GF-D8 (cell line): Measurements from ENCODE around the gene LDB2.

ENCODE experiments used
- DNase-seq: peaks from one replicate; lab custom pipeline; 2025; lab: John Stamatoyannopoulos, UW

The LDB2 gene

DNA sequence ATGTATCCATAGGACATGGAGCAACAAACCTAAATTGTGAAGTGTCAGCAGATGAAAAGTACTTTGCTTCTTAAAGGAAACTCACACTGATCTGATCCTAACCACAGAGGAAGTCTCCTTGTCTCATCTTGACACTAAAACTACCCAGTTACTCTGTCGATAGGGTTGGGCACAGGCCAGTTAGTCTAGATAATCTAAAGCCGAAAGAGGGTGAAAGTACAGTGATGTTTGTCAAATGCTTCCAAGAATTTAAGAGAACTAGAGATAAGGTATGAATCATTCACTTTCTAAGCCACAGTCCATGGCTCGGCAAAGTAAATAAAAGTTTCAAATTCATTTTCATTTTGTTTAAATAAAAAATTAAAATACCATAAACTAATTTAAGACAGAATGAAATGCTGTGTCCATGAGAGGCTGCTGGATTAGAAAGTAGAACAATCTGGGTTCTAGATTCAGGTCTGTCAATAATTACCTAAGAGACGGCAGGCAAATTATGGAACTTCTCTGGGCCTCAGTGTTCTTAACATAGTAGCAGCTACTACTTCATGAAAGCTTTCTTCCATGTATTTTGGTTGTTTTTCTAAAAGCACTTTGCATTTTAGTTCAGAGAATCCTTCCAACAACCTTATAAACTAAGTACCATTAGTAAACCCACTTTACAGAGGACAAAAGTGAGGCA, 176.7 kb downstream of the LDB2 start:
- no peak for DNase-seq

DNA sequence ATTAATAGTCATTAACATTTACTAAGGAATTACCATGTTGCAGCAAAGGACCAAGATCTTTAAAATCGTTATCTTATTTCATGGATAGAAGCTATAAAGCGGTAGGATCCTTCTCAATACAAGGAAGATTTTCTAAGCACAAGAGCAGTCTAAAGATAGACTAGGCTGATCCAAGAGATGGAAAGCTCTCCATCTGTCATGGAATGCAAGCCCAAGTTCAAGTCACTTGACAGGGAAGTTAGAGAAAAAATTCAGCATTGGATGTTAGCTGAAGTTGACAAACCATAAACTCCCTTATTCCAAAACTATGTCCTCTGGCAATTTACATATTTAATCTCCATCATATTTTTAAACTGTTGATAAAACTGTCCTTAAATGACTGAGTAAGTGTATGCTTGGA, 177.7 kb downstream of the LDB2 start:
- DNase-seq = no peak

DNA sequence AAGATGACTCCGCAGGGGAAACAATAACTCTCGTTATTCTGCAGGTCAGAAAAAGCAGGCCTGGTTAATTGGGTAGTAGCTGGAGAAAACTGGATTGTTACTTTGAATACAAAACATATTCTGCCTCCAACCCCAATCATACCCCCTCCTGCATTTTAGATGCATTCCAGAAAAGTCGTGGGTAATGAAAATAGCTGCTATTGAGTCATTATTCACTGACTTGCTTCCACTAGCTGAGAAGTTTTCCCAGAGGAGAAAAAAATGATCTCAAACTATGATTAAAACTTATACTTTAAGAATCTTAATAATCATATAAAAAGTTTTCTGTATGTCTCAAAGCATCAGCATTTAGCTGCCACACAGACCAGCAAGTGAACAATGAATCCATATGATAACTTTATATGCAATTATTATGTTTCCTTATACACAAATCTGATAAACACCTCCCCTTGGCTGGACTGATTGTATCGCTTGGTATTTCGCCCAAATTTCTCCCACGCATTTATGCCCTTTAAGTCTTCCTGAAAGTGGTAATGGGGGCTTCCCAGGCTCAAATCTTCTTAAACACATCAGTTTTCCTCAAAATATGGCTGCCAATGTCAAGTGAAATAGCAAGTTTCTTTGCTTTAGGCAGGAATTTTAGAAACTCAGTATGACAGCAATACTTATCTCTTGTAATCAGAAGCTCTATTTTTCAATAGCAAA, 181.0 kb downstream of the LDB2 start:
- no peak for DNase-seq

DNA sequence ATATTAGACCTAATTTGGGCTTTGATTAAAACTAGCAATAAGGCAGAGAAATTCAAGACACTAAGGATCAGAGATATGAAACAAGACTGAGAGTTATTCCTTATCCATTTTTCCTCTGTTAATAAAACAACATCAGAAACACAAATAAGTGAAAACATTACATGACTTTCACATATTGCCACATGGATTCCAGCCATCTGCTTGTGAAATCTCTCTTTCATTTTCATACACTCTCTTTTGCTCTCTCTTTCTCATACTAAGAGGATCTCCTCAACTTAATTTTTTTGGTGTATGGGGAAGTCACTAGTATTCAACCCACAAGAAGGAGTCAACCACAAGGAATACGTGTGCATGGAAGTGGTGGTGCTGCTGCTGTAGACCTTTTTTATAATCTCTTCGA, 183.0 kb downstream of the LDB2 start:
- no peak for DNase-seq

DNA sequence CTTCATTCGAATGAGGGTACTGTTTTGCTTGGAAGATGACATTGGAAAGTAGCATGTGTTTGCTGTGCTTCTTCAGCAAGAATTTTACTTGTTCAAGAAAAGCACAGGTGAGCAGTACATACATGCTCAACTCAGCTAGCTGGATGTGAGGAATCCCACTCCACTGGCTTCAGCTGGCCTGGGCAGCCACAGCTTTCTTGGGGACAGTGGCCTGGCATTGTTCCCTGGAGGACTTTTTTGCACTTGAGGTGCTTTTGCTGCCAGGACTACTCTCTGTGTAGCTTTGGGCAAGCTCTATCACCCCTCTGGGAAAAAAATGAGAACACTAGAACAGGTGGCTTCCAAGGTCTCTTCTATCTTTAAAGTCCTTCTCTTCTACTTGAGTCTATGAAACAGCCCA, 184.3 kb downstream of the LDB2 start:
- DNase-seq = no peak

DNA sequence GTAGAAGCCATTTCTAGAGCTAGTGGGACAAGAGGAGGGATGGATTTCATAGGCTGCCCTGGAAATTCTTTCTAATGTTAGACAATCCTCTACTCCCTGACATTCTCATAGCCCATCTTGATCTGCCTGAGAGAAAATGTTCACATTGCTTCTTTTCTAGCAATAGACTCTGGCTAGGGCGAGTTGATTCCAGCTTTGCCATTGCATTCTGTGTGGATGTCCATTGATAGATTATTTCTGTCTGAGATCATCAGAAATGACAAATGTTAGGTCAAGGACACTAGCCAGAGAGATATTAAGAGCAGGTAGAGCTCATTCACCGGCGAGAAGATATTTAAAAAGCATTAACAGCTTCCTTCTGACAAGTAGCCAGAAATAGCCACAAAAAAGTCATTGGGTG, 184.7 kb downstream of the LDB2 start:
- DNase-seq = no peak

DNA sequence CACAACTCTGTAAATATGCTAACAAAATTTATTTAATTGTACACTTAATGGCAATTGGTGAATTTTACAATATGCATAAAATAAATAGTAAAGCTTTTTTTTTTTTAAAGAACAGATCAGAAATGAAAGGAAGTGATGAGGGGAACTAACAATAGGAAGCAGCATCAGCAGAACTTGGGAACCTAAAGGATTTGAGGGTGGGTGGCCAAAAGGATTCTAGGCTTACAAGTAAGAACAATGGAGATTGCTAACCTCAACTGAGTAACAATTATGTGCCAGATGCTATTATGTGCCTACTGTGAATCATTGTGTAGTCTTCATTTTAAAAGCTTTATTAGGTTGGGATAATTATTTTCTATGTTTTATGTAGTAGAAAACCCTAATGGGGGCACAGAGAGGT, 185.2 kb downstream of the LDB2 start:
- DNase-seq = no peak

DNA sequence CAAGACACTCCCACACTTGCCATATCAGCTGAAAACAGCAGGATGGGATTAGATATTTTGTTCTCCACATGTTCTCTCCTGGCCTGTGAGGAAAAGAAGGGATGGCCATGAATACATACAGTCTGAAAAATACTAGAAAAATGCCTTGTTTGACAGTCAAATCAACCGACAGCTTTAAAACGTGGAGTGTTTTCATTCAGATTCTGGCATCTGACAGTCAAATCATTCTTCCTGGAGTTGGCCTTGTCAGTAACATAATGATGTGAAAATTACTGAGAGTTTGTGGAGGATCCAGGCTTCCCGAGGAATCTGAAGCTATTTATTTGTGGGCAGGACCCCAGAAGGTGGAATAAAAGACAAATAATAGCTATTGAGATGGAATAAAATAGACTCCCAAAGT, 188.2 kb downstream of the LDB2 start:
- DNase-seq = no peak

DNA sequence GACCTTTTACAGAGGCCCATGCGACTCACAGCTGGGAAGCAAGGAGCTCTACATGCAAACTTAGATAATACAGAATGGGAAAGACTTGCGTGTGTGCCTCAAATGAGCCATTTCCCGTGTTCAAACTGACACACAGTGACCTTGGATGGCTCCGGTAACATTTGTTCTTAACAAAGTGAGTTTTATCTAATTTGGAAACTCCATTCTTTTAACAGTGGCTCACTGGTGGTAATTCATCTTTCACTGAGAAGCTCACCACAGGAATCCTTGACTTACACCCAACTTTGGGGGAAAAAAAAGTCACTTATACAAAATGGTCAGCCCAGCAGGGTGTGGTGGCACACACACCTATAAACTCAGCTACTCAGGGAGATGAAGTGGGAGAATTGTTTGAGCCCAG, 190.6 kb downstream of the LDB2 start:
- no peak for DNase-seq

DNA sequence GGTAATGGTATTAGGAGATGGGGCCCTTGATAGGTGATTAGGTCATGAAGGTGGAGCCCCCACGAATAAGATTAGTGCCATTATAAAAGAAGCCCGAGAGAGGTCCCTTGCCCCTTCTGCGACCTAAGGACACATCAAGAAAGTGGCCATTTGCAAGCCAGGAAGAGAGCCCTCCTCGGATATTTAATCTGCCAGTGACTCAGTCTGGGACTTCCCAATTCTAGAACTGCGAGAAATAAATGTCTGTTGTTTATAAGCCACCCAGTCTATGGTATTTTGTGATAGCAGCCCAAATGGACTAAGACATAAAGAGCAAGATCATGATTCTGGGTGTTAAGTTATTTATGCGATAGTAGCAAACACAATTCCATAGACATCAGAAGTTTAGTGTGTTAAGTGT, 192.2 kb downstream of the LDB2 start:
- no peak for DNase-seq

DNA sequence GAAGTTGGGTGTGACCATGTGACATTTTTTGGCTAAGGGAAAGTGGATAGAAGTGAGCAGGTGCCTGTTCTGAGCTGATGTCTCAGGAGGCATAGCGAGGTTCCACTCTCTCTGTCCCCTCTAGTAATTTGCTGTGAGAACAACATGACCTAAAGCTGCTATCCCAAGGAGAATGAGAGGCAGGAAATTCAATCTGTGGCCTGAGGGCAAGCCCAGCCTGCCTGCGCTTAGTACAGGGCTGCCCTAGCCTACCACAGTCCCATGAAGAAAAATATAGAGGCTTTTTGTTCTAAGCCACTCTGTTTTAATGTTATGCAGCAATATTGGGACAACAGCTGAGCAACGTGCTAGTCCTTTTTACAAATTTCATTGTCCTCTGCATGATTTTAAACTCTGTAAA, 193.1 kb downstream of the LDB2 start:
- no peak for DNase-seq

DNA sequence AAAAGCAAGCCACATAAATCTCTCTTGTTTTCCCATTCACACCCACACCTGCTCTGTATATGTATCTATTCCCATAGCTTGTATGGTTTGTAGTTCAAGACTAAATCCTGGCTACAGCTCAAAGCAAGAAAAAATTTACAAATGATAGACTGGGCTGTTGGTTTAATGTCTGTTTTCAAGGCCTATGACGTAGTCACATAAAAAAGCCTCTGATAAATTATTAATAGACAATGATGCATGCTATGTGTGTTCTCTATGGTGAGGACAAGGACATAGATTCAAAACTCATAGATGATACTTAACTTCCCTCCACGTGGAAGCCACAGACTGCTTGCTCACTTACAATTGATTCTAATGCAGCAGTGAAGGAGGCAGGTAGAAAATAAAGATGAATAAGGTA, 194.0 kb downstream of the LDB2 start:
- no peak for DNase-seq

DNA sequence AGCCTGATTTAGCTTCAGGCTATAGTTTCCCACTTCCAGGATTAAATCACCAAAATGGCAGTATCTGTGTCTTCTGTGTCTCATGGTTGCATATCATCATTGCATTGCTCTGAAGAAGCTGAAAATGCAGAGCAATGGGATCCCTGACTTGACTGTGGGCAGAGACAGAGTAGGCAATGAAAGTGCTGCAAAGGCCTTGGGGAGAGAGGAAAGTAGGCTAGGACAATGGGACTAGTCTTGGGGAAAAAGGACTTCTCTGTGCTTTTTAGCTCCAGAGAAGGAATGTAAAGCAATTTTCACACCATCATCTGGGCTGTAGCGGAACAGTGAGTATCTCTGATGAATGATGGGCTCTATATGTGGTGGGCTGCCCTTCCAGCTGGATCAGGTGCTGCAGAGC, 202.5 kb downstream of the LDB2 start:
- no peak for DNase-seq

DNA sequence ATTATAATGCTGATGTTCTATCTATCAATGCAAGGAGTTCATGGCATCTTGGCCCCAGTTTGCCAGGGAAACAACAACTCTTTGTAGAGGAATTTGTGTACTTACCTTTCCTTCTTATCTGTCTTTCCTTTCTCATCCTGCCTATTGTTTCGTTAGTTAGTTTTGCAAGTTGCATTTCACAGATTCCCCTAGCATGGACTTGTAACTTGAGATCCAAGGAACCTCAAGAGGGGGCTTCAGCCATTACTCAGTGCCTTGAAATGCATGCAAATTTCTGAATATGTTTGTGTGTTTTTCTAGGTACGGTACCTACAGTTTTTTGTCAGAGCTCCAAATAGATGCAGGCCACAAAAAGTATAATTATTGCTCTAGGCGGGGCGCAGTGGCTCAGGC, 203.6 kb downstream of the LDB2 start:
- no peak for DNase-seq

DNA sequence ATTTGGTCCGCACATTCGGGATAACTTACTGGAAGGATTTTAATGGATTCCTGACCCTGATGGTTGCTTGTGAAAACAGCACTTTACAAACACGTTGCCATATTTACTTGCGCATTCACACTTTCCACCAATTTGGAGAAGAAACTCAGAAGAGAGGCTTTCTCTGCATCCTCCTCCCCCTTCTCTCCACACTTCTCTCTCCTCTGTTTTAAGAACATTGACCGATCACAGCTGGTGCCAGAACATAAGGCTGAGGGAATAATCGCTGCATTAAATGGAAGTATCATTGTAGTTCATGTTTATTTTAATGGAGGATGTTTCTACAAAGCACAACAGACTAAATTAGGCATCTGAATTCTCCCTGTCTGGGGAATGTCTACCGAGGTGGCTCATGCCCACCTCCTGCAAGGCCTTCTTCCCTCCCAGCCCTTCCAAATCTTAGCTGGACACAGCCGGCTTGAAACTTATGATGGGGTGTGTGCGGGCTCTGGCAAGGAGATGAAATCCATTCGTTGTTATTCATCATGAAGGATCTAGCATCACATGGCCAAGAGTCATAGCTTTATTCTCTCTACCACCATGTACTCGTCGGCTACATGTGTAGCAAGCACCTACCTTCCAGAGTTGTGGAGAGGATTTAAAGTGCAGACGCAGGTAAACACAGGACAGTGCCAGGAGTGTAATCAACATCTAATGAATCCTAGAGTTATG, 204.1 kb downstream of the LDB2 start:
- no peak for DNase-seq

DNA sequence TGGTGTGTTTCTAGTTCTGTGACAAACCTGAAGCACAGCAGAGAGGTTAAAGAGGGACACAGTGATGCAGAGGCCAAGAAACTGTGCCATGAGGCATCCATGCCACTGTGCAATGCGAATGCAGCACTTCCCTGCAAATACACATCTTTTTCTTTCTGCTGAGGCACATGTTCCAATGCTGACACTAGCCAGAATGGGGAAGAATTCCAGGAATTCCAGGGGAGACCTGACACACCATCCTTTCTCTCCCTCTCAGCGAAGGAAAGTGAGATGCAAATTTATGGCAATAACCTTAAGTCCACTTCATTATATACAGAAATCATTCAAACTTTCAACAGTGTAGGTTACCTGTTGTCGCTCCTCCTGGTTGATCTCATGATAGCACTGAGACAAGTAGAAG, 204.8 kb downstream of the LDB2 start:
- DNase-seq = no peak

DNA sequence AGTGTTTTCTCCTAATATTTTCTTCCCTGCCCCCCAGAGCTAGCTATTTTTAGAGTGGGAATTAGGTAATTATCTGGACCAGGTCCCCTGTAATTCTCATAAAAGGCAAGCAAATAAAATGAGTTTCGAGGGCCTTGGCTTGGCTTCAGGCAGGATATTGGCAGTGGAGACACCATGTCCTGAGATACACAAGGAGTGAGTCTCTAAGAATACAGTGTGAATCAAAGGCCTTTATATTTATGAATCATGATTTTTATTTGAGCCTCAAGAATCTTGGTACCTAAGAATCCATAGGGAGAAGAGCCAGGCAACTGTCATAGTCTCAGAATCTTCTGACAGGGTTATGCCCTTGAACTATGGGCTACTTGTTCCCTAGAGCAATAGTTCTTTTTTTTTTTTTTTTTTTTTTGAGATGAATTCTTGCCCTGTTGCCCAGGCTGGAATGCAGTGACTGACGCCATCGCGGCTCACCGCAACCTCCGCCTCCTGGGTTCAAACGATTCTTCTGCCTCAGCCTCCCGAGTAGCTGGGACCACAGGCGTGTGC, 205.4 kb downstream of the LDB2 start:
- no peak for DNase-seq

DNA sequence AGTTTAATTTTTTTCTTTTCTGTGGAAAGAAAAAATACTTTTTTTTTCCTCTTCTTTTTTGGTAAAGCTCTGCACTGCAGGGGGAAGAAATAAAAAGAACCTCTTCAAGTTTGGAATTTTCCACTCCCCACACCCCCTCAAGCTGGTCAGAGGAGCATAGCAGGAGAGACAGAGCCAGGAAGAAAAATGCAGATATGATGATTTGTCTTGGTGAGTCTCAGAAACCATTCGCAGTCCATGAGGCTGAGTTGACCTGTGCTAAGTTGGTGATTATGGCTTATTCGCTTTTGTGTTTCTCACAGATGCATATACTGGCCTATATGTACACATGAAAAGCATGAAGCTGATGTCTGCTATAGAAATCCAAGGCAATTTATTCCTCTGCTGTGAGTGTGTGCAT, 205.9 kb downstream of the LDB2 start:
- DNase-seq = no peak

DNA sequence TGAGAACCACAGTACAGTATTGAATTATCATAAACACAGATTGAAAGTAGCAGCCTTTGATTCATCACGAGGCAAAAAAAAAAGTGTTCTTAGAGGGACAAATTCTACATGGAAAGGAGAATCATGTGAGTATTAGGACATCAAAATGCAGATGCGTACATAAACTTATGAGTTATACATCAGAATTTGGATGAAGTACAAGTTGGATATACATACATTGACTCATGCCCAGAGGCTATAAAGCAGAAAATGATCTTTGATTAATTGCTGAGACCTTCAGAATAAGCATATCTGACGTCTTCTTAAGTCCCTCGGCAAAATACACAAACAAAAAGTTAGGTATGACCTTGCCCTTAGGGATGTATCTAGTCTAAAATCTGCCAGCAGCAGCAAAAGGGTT, 206.4 kb downstream of the LDB2 start:
- no peak for DNase-seq

DNA sequence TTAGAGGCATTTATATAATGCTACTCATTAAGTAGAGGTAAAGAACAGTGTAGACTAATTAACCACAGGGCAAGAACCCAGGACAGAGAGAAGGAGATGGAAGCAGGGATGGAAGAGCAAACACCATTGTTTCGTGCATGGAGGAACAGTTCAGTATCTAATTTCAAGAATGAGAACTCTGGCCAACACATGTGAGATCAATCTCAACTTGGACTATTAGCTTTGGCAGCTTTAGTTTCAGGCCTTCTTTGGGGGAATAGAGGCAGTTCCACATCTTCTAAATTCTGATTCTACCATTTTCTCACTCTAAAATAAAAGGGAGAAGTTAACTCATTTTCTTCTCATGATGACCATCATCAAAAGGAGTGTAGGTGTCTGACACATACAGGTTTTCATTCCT, 207.0 kb downstream of the LDB2 start:
- no peak for DNase-seq

DNA sequence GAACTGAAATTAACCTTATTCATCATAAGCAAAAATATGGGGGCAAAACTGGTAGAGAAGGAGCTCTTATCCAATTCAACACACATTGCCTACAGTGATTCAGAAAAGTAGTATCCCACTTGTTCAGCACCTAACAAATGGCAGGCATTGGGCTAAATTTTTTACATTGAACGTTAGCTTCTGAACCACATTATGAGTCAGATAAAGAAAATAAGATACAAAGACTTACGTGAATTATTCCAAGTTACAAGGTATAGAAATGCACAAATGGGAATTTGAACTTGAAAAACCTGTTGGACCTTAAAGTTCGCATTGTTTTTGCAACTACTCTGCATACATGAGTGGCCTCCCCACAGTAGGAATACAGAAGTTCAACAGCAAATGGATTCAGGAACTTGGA, 210.6 kb downstream of the LDB2 start:
- DNase-seq = no peak

DNA sequence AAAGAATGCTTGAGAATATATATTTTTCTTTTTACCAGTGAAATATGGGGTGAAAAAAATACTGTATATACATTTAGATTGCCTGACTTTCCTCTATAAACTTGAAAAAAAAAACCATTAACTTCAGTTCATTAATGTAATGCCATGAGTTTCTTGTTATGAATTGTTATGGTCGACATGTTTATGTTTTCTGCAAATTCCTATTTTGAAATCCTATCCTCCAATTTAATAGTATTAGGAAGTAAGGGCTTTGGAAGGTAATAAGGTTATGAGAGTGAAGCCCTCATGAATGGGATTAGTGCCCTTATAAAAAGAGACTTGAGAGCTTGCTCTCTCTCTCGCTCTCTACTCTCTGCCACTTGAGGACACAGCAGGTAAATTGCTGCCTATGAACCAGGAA, 211.4 kb downstream of the LDB2 start:
- DNase-seq = no peak

DNA sequence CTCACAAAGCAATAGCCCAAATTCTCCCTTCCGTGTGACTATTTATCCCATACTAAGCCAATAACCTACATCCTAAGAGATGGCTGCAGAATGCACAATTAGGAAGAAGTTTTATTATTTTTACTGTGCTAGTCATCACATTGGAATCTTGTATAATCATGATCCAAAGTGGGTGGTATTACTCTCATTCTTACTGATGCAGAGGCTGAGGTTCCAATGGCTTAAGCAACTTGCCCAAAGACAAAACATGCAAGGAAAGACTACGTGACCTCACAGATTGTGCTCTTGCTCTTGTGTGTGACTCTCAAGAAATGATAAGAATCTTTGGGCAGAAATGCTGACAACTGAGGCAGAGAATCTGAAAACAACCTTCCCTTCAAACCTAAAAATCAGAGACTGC, 212.2 kb downstream of the LDB2 start:
- DNase-seq = no peak
